ENCODE measurements around the gene TESPA1.

Gene TESPA1

DNA sequence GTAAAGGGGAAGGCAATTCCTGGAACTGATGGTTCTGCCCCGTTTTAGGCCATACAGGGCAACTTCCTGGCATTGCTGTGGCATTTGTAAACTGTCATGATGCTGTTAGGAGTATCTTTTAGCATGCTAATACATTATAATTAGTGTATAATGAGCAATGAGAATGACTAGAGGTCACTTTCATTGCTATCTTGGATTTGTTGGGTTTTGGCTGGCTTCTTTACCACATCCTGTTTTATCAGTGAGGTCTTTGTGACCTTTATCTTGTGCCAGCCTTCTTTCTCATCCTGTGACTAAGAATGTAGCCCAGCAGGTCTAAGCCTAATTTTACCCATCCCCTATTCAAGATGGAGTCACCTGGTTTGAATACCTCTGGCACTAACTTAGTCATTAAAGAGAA is 51.2 kb downstream of the TESPA1 start:
- TF ChIP-seq, protein P1, sequence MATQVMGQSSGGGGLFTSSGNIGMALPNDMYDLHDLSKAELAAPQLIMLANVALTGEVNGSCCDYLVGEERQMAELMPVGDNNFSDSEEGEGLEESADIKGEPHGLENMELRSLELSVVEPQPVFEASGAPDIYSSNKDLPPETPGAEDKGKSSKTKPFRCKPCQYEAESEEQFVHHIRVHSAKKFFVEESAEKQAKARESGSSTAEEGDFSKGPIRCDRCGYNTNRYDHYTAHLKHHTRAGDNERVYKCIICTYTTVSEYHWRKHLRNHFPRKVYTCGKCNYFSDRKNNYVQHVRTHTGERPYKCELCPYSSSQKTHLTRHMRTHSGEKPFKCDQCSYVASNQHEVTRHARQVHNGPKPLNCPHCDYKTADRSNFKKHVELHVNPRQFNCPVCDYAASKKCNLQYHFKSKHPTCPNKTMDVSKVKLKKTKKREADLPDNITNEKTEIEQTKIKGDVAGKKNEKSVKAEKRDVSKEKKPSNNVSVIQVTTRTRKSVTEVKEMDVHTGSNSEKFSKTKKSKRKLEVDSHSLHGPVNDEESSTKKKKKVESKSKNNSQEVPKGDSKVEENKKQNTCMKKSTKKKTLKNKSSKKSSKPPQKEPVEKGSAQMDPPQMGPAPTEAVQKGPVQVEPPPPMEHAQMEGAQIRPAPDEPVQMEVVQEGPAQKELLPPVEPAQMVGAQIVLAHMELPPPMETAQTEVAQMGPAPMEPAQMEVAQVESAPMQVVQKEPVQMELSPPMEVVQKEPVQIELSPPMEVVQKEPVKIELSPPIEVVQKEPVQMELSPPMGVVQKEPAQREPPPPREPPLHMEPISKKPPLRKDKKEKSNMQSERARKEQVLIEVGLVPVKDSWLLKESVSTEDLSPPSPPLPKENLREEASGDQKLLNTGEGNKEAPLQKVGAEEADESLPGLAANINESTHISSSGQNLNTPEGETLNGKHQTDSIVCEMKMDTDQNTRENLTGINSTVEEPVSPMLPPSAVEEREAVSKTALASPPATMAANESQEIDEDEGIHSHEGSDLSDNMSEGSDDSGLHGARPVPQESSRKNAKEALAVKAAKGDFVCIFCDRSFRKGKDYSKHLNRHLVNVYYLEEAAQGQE (IDR thresholded peaks at IDR 0.05; ENCODE audit: insufficient read depth in 1 of 2, low read depth in 2 of 2, low read length in 2 of 2): no peak
- TF ChIP-seq TAF1 (IDR thresholded peaks at IDR 0.05; ENCODE audit: borderline replicate concordance, insufficient read depth, low read length): no peak
- TF ChIP-seq SIN3A (IDR thresholded peaks at IDR 0.05; ENCODE audit: borderline replicate concordance, insufficient read depth, low read length): no peak
- no peak for TF ChIP-seq FOXP2 (optimal IDR thresholded peaks at IDR 0.05; ENCODE audit: borderline replicate concordance, extremely low read depth, extremely low read length, insufficient read depth)
- TF ChIP-seq POLR2AphosphoS5 (IDR thresholded peaks at IDR 0.05; ENCODE audit: low read depth, low read length): no peak

DNA sequence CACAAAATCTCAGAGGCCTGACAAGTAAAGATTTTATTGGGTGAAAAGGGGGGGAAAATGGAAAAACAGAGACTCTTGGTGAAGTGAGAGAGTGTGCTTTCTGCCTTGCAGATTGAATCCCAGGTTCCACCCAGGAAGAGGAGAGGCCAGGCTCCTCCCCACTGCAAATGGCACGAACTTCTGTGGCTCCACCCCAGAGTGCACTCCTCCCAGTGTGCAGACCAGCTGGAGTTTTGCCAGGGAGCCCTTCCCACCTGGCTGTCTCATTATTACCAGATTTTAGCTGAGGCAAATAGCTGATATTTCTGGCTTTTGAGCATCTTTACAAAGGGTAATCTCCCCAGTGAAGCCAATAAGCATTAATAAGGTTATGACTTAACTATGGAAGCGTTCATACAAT is 51.9 kb downstream of the TESPA1 start:
- TF ChIP-seq FOXP2 (optimal IDR thresholded peaks at IDR 0.05; ENCODE audit: borderline replicate concordance, extremely low read depth, extremely low read length, insufficient read depth) (no peak), SIN3A (IDR thresholded peaks at IDR 0.05; ENCODE audit: borderline replicate concordance, insufficient read depth, low read length) (no peak)
- TF ChIP-seq, protein P1 (IDR thresholded peaks at IDR 0.05; ENCODE audit: insufficient read depth in 1 of 2, low read depth in 2 of 2, low read length in 2 of 2): no peak

DNA sequence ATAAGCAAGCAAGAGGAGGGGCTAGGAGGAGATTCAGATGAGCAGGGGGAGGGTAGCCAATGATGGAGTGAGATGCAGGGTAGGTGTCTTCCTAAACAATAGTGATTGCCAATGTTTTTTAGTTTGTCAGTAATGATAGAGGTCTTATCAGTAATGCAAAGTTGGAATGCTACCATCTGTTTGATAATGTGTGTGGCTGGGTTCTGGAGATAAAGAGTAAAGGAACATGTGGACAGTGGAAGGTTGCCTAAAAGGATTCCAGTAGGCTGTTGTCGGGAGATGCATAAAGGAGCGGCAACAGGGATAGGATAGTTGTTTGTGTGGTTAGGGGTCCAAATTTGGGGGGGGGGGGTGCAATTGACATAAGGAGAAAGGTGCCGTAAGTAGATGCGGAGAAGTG is 52.5 kb downstream of the TESPA1 start:
- TF ChIP-seq POLR2AphosphoS5 (IDR thresholded peaks at IDR 0.05; ENCODE audit: low read depth, low read length): no peak
- no peak for TF ChIP-seq FOXP2 (optimal IDR thresholded peaks at IDR 0.05; ENCODE audit: borderline replicate concordance, extremely low read depth, extremely low read length, insufficient read depth)
- TF ChIP-seq, protein P1 (IDR thresholded peaks at IDR 0.05; ENCODE audit: insufficient read depth in 1 of 2, low read depth in 2 of 2, low read length in 2 of 2): no peak
- no peak for TF ChIP-seq TAF1 (IDR thresholded peaks at IDR 0.05; ENCODE audit: borderline replicate concordance, insufficient read depth, low read length)
- no peak for TF ChIP-seq SIN3A (IDR thresholded peaks at IDR 0.05; ENCODE audit: borderline replicate concordance, insufficient read depth, low read length)

DNA sequence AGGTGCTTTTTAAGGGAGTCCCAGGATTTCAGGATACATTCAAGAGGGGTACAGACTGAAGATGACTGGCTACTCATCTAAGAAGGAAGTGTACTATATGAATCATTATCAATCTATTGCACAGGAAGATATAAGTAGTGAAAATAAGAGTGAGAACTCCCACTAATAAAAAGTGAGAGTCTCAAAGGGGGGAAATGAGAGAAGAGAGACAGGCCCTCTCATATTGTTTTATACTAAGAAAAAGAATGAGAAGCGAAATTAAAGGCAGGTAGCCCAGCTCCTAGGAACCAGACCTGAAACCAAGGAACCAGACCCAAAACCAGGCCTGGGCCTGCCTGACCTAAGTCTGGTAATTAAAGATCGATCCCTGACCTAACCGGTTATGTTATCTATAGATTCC is 54.6 kb downstream of the TESPA1 start:
- TF ChIP-seq POLR2AphosphoS5 (IDR thresholded peaks at IDR 0.05; ENCODE audit: low read depth, low read length): no peak
- no peak for TF ChIP-seq SIN3A (IDR thresholded peaks at IDR 0.05; ENCODE audit: borderline replicate concordance, insufficient read depth, low read length)
- TF ChIP-seq, protein P1 (IDR thresholded peaks at IDR 0.05; ENCODE audit: insufficient read depth in 1 of 2, low read depth in 2 of 2, low read length in 2 of 2): no peak
- no peak for TF ChIP-seq FOXP2 (optimal IDR thresholded peaks at IDR 0.05; ENCODE audit: borderline replicate concordance, extremely low read depth, extremely low read length, insufficient read depth)
- no peak for TF ChIP-seq TAF1 (IDR thresholded peaks at IDR 0.05; ENCODE audit: borderline replicate concordance, insufficient read depth, low read length)

DNA sequence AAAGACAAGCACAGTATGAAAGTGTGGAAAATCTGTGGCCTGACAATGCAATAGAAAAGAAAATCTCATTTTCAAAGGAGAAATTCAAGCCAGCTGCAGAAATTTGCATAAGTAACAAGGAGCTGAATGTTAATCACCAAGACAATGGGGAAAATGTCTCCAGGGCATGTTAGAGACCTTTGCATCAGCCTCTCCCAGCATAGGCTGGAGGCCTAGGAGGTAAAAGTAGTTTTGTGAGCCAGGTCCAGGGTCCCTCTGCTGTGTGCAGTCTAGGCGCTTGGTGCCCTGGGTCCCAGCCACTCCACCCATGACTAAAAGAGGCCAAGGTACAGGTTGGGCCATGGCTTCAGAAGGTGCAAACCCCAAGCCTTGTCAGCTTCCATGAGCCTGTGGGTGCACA is 58.3 kb downstream of the TESPA1 start:
- TF ChIP-seq SIN3A (IDR thresholded peaks at IDR 0.05; ENCODE audit: borderline replicate concordance, insufficient read depth, low read length) (no peak), TAF1 (IDR thresholded peaks at IDR 0.05; ENCODE audit: borderline replicate concordance, insufficient read depth, low read length) (no peak)
- TF ChIP-seq, protein P1 (IDR thresholded peaks at IDR 0.05; ENCODE audit: insufficient read depth in 1 of 2, low read depth in 2 of 2, low read length in 2 of 2): no peak

Data from PFSK-1 (cell line).